ENCODE results near the gene RARRES2.

GRCh38 chr7:150342121-150342408, 636 bp upstream of the RARRES2 start:
- no peak for TF ChIP-seq CTCF (IDR thresholded peaks at IDR 0.05; ENCODE audit: borderline replicate concordance, extremely low read depth, low read length, poor library complexity, severe bottlenecking)
- TF ChIP-seq EZH2 (IDR thresholded peaks at IDR 0.05; ENCODE audit: borderline replicate concordance, low read depth, low read length, severe bottlenecking), result no peak

Measured in DND-41 (cell line).